Stomach (tissue), 9 donors: ENCODE measurements around the gene SNX17. TPM values are rescaled to one million over a fixed set of nuclear protein-coding genes. Genes with fewer than 3 reads are reported as not detected.

Experiments
- DNase-seq, 2 donors: peaks; one replicate each; pipeline versions ENCODE4 v3.0.0 to v3.0.0-alpha.2; 2013 to 2019
- H3K27ac ChIP-seq, 5 donors: fragments of 200-600 bp in 4 of 5; sonication (generic) in 4 of 5; one replicate each; pipeline ENCODE4 v1.5.1; 2013 to 2019; ENCODE audit warnings: mild to moderate bottlenecking in 1 of 5, moderate library complexity in 1 of 5
- H3K27me3 ChIP-seq, 3 donors: fragments of 200-600 bp; sonication (generic); one replicate each; pipeline ENCODE4 v1.5.1; 2017 to 2019; ENCODE audit warnings: mixed run types in 1 of 3
- H3K36me3 ChIP-seq, 4 donors: fragments of 200-600 bp; sonication (generic); 1 replicate in 3 of 4; 2 replicates in 1 of 4; pipeline ENCODE4 v1.5.1; 2016 to 2019
- H3K4me1 ChIP-seq, 4 donors: fragments of 200-600 bp; sonication (generic); one replicate each; pipeline ENCODE4 v1.5.1; 2016 to 2019
- H3K4me3 ChIP-seq, 4 donors: fragments of 200-600 bp; sonication (generic) in 3 of 4; one replicate each; pipeline ENCODE4 v1.5.1; 2016 to 2019; ENCODE audit warnings: mild to moderate bottlenecking in 1 of 4
- H3K9me3 ChIP-seq, 4 donors: fragments of 200-600 bp; sonication (generic); one replicate each; pipeline ENCODE4 v1.5.1; 2016 to 2019
- EP300 ChIP-seq: sonication (generic); formaldehyde crosslinking; IDR thresholded peaks from one replicate; pipeline ENCODE4 v1.6.1; 2017; ENCODE audit warnings: antibody characterized with exemption
- POLR2A ChIP-seq, 4 donors: fragments of 450-650 bp; IDR thresholded peaks; one replicate each; pipeline ENCODE4 v1.6.1; 2016; ENCODE audit warnings: antibody characterized with exemption in 4 of 4, control low read depth in 2 of 4, mild to moderate bottlenecking in 1 of 4, moderate library complexity in 1 of 4
- POLR2AphosphoS5 ChIP-seq, 3 donors: sonication (generic); formaldehyde crosslinking; IDR thresholded peaks; one replicate each; pipeline ENCODE4 v1.6.1; 2016; ENCODE audit warnings: antibody characterized with exemption in 3 of 3
- WGBS, 5 donors: extraction: QIAGEN DNeasy Blood & Tissue Kit in 3 of 5; methylation state at CpG; one replicate each; pipeline versions ENCODE4 v1.1.5 to v1.1.7; 2013 to 2018; 5-methylcytosine and 5-hydroxymethylcytosine counted together
- intact Hi-C: fragments of 100-400 bp; cut with DNase I; formaldehyde crosslinking; loops from one replicate; pipeline ENCODE4 v1.15.1; 2023; ENCODE audit warnings: low total_unique reads
- polyA plus RNA-seq, 3 donors: library from polyadenylated mRNA; stranded (reverse); fragments of 200-250 nt; gene quantifications; one replicate each; pipeline ENCODE4 v1.2.3, GENCODE V29; 2013
- total RNA-seq, 5 donors: library from RNA; depleted of rRNA; stranded (reverse); fragments of >200 nt; gene quantifications; one replicate each; pipeline versions ENCODE4 v1.1.0 to v1.2.3, GENCODE V29; 2014 to 2016
- TF ChIP-seq, protein P1 (sequence below), 7 experiments: fragments of 450-650 bp in 4 of 7; fragments of 200-600 bp in 3 of 7; sonication (generic) in 3 of 7; IDR thresholded peaks; one replicate each; pipeline ENCODE4 v1.5.1; 2016 to 2019; ENCODE audit warnings: antibody characterized with exemption in 7 of 7, control low read depth in 2 of 7, mild to moderate bottlenecking in 1 of 7
- donor health status: healthy with polysubstance abuse.
- donor health status: Bipolar disorder and iron deficiency.
- donor health status: healthy.

The SNX17 gene
- total and polyA plus RNA-seq, 8 donors: 28.6 to 70.4 (median 68.0) TPM

DNA sequence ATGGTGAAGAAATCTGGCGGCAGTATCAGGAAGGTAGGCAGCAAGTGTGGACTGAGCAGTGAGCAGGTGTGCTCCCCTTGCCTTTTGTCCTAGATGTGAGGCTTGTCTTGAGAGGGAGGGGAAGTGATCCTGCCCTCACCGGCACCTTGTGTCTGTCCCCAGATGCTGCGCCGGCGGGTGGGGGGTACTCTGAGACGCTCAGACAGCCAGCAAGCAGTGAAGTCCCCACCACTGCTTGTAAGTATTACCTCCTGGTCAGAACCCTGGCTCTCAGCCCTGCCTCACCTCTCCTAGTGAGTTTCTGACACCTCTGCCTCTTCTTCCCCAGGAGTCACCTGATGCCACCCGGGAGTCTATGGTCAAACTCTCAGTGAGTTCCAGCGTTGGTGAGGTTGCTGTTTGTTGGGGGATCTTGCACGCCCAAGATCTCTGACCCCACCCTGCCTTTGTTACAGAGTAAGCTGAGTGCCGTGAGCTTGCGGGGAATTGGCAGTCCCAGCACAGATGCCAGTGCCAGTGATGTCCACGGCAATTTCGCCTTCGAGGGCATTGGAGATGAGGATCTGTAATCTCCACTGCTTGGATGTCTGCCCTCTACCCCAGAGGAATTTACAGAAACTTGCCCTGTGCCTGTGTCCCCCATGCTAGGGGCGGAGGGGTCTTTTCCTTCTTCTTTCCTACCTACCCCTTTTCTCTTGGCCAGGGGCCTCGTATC is 5.9 kb downstream of the SNX17 start:
- TF ChIP-seq EP300: no peak
- TF ChIP-seq, protein P1, sequence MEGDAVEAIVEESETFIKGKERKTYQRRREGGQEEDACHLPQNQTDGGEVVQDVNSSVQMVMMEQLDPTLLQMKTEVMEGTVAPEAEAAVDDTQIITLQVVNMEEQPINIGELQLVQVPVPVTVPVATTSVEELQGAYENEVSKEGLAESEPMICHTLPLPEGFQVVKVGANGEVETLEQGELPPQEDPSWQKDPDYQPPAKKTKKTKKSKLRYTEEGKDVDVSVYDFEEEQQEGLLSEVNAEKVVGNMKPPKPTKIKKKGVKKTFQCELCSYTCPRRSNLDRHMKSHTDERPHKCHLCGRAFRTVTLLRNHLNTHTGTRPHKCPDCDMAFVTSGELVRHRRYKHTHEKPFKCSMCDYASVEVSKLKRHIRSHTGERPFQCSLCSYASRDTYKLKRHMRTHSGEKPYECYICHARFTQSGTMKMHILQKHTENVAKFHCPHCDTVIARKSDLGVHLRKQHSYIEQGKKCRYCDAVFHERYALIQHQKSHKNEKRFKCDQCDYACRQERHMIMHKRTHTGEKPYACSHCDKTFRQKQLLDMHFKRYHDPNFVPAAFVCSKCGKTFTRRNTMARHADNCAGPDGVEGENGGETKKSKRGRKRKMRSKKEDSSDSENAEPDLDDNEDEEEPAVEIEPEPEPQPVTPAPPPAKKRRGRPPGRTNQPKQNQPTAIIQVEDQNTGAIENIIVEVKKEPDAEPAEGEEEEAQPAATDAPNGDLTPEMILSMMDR (IDR thresholded peaks at IDR 0.05): no peak
- TF ChIP-seq POLR2AphosphoS5 (IDR thresholded peaks at IDR 0.05): no peak
- no peak for TF ChIP-seq POLR2A (IDR thresholded peaks at IDR 0.05)

GRCh38 chr2:27376866-27377617 is 6.6 kb downstream of the SNX17 start:
- Histone ChIP-seq H3K27ac (no peak overlapping the region), H3K4me1 (peaks cover 29 to 58% (median 54%) of the 10 kb centered on the region in 4 donors), H3K27me3 (no peaks in the 10 kb centered on the region), H3K36me3 (peaks cover 58 to 76% (median 71%) of the 10 kb centered on the region in 4 donors), H3K9me3 (no peaks in the 10 kb centered on the region), H3K4me3 (no peak overlapping the region)
- no peak for DNase-seq
- 61 to 71% (median 67%) methylated on average over 10 of the region's 10 CpGs for WGBS, 5 donors
- TF ChIP-seq POLR2A (IDR thresholded peaks at IDR 0.05): no peak
- no peak for TF ChIP-seq EP300
- TF ChIP-seq, protein P1 (IDR thresholded peaks at IDR 0.05): no peak
- TF ChIP-seq POLR2AphosphoS5 (IDR thresholded peaks at IDR 0.05): no peak
- intact Hi-C loops: no loop called here

More for the DNA sequence above, 5.9 kb downstream of the SNX17 start:
- no peaks in the 10 kb centered on the region for H3K9me3 ChIP-seq
- 75 to 83% (median 77%) methylated on average over 15 to 16 of the region's 16 CpGs for WGBS, 5 donors
- no peaks in the 10 kb centered on the region for H3K27me3 ChIP-seq
- H3K27ac ChIP-seq: no peak overlapping the region
- H3K4me1 ChIP-seq: peaks cover 35 to 61% (median 59%) of the 10 kb centered on the region in 4 donors
- H3K36me3 ChIP-seq: peaks cover 53 to 68% (median 65%) of the 10 kb centered on the region in 4 donors
- no peak for DNase-seq
- H3K4me3 ChIP-seq: no peak overlapping the region
- intact Hi-C loops: no loop called here

- no peak for DNase-seq
- peaks cover 58 to 77% (median 74%) of the 10 kb centered on the region in 4 donors for H3K36me3 ChIP-seq
- 81 to 86% (median 85%) methylated on average over 15 to 18 of the region's 18 CpGs for WGBS, 5 donors
- H3K4me3 ChIP-seq: no peak overlapping the region
- TF ChIP-seq, protein P1 (IDR thresholded peaks at IDR 0.05): no peak
- TF ChIP-seq POLR2AphosphoS5 (IDR thresholded peaks at IDR 0.05): peak in 1 of 3 donors; percentile 30
- no peak for TF ChIP-seq POLR2A (IDR thresholded peaks at IDR 0.05)
- TF ChIP-seq EP300: no peak
- no peaks in the 10 kb centered on the region for H3K9me3 ChIP-seq
- intact Hi-C loops: no loop called here
- peaks cover 23 to 52% (median 48%) of the 10 kb centered on the region in 4 donors for H3K4me1 ChIP-seq
- no peaks in the 10 kb centered on the region for H3K27me3 ChIP-seq
- peak overlapping the region in 1 of 5 donors; percentile 99 for H3K27ac ChIP-seq
Observed at GRCh38 chr2:27377618-27378095, 7.2 kb downstream of the SNX17 start.

GRCh38 chr2:27378096-27378808 is 7.8 kb downstream of the SNX17 start:
- TF ChIP-seq POLR2A (IDR thresholded peaks at IDR 0.05) (no peak), POLR2AphosphoS5 (IDR thresholded peaks at IDR 0.05) (no peak), EP300 (no peak)
- TF ChIP-seq, protein P1 (IDR thresholded peaks at IDR 0.05): no peak
- H3K36me3 ChIP-seq: peaks cover 55 to 76% (median 73%) of the 10 kb centered on the region in 4 donors
- intact Hi-C loops: no loop called here
- 66 to 80% (median 71%) methylated on average over 13 to 29 of the region's 29 CpGs for WGBS, 5 donors
- no peaks in the 10 kb centered on the region for H3K9me3 ChIP-seq
- H3K4me3 ChIP-seq: peak overlapping the region in 1 of 4 donors; percentile 71
- peaks cover 23 to 46% (median 42%) of the 10 kb centered on the region in 4 donors for H3K4me1 ChIP-seq
- DNase-seq: no peak
- H3K27me3 ChIP-seq: no peaks in the 10 kb centered on the region
- H3K27ac ChIP-seq: peak overlapping the region in 3 of 5 donors; percentile 91 to 99 (median 95)
